Measurements from ENCODE around the gene DAB1.

- TF ChIP-seq CTCF (IDR thresholded peaks at IDR 0.05), result no peak
- TF ChIP-seq EZH2 (IDR thresholded peaks at IDR 0.05), result no peak
- TF ChIP-seq EZH2phosphoT487 (IDR thresholded peaks at IDR 0.05), result no peak
These were observed 82.1 kb downstream of the DAB1 start for GRCh38 chr1:57341721-57342120.

All from neural progenitor cell (in vitro differentiated cells).